Esophagus mucosa (tissue), 1 donor: Measurements from ENCODE around the gene GIPC3. TPM values are rescaled to one million over a fixed set of nuclear protein-coding genes. Genes with fewer than 3 reads are reported as not detected.
"Not testable (repeated sequence)": the region's sequence is repeated elsewhere in the genome, so short reads cannot be mapped to it uniquely, and the experiment has no call there.

Experiments
- ATAC-seq: fragments of 200-7000 bp; cut with Tn5 transposase; one replicate; pipeline ENCODE4 v1.9.1; 2020
- total RNA-seq: library from RNA; stranded (reverse); gene quantifications from one replicate; pipeline ENCODE4 v1.2.4, GENCODE V29; 2023
- donor health status: DM: yes; HTN: yes; CAD: no.

GIPC3 gene
- total RNA-seq, 1 donor from 2014 or later, result 0.28 TPM

DNA sequence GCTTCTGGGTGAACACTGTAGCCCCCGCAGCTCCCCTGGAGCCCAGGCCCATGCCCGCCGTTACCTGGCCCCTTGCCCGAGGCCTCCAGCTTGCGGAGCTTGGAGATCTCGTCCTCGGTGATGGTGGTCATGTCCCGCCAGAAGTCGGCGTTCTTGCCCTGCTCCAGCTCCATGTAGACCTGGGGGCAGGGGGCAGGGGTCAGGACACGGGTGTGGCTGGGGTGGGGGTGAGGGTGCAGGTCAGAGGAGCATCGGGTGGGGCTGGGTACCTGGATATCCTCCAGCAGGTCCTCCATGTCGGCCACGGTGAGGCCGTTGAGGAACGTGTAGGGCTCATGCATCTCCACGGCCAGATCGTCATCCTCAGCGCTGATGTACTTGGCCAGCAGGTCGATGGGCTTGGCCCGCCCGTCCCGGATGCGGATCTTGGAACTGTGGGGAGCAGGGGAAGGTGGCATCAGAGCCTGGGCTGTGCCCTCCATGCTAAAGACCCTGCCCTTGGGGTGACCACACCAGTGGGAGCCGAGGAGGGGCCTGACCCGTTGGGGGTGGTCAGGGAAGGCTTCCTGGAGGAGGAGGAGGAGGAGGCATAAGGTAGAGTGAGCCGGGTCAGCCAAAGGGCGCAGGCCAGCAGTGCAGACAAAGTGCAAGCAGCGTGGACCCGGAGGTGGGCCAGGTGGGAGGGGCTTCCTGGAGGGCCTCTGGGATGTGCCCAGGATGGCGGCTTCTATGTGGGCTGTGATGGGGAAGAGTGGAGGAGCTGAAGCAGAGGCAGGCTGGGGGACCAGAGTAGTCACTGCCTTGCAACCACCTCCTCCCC, 33.7 kb downstream of the GIPC3 start:
- ATAC-seq, result no peak

DNA sequence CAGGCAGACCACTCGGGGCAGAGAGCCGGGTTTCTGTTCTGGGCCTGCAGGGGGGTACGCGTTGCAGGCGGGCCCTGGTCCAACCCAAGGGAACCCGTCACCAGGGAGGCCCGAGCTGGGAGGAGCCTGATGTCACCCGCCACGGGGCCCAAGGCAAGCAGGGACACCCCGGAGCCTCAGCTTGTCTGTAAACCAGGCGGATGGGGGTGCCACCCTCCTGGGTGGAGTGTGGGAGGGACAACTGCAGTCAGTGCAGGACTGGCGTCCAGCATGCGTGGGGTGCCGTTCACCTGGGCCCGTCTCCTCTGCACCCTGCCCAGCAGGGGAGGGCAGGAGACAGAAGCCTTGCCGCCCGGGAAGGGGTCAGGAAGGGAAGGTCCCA, 34.3 kb downstream of the GIPC3 start:
- ATAC-seq, result no peak

DNA sequence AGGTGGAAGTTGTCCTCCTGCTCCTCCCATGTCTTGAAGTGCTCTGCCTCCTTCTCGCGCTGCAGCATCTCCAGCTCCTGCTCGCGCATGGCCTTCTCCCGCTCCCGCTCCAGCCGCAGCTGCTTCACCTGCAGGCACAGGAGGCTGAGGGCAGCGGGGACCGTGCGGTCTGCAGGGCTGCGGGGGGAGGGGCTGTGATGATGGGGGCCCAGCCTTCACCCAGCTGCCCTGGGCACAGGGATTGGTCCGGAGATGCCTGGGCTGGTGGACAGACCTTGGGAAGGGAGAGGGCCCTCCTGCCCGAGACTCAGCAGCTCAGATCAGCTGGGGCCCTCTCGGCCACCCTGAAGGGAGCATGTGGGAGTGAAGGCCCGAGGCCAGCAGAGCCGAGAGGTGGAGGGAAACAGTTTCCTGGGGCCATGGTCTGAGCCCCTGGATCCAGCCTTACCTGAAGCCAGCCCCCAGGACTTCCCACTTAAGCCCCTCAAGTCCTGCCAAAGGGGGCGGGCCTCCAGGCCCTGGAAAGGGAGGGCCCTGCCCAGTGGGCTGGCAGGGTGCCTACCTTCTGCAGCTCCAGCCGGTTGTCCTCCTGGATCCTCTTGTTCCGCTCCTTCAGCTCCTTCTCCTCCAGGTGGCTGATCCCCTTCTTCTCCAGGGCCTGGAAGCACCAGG, 35.0 kb downstream of the GIPC3 start:
- no peak for ATAC-seq

DNA sequence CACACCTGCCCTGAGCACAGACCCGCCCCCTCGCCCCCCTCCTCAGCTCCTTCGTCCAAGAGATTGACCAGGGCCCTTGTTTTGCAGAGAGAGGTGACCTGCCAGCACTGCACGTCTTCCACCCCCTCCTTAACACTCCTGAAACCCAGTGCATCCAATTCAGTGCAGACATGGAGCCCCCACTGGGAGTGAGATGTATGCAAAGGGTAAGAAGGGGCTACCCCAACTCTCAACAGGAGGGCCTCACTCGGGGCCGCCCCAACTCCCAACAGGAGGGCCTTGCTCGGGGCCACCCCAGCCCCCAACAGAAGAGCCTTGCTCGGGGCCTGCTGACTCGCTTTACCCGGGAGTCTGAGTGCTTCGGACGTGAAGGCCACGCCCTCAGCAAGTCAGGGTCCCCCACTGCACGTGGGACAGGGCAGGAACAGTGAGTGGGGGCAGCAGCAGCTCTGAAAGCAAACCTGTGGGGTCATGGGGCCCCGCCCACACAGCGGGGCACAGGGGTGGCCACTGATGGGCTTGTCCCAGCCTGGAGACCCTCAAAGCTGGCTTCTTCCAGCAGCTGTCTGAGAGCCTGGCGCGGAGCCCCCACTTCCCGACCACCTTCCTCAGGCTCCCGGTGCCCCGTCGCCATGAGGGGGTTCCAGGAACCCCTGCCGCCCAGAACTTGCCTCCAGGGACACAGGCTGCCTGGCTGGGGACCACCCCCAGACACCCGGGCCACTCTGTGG, 35.7 kb downstream of the GIPC3 start:
- ATAC-seq, result no peak

DNA sequence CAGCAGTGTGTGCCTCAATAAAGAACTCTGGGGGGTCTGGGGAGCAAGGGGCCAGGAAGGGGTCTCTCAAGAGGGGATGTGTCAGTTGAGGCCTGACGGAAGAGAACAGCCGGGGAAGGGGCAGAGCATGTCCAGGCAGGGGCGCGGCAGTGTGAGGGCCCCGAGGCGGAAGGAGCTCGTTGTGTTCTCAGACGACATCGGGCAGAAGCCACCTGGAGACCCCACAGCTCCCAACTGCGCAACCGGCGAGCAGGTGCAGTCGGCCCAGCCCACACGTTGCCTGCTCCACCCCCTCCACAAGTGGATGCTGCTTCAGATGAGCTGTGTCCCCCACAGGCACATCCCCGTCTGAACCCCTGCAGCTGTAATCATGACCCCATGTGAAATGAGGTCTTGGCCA, 36.4 kb downstream of the GIPC3 start:
- ATAC-seq, result no peak

DNA sequence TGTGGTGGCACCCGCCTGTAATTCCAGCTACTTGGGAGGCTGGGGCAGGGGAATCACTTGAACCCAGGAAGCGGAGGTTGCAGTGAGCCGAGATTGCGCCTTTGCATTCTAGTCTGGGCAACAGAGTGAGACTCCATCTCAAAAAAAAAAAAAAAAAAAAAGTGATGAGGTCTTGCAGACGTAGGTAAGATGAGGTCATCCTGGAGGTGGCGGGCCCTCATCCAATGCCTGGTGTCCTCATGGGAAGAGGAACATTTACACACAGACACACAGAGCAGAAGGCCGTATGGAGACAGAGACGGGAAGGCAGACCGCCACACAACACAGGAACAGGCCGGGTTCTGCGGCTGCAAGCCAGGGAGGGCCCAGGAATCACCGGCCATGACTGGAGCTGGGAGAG, 36.9 kb downstream of the GIPC3 start:
- no peak for ATAC-seq

DNA sequence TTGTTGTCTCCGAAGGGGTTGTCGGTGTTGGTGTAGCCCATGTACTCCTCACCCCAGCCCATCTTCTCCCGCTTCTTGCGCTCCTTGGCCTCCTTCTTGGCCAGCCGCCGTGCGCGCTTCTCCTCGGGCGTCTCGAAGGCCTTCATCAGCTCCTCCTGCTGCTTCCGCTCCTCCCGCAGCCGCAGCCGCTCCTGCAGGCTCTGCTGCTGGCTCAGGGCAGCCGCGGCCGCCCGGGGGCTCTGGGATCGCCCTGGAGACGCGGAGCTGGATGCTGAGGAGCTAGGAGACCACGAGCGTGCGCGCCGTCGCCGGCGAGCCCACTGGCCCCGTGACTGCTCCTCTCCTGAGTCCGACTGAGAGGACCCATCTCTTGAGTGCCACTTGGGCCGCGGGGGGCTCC, 38.4 kb downstream of the GIPC3 start:
- ATAC-seq, result no peak

DNA sequence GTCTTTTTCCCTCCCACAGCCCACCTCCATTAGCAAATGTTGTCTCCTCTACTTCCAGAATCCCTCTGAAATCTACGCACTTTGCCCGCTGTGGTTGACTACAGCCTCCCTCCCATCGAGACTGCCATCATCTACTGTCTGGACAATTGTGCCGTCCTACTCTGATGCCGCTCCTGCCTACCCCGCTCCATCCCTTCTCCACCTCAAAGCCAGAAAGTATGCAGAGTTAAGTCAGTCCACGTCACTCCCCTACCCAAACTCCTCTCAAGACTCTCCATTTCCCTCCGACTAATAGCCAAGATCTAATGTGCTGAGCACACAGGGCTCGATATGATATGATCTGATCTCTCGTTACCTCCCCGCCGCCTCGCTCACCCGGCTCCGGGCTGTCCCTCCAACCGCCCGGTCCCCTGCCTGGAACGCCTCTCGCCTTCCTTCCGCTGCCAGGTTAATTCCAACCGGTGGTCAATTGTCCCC, 40.8 kb downstream of the GIPC3 start:
- peak; percentile 3 for ATAC-seq

DNA sequence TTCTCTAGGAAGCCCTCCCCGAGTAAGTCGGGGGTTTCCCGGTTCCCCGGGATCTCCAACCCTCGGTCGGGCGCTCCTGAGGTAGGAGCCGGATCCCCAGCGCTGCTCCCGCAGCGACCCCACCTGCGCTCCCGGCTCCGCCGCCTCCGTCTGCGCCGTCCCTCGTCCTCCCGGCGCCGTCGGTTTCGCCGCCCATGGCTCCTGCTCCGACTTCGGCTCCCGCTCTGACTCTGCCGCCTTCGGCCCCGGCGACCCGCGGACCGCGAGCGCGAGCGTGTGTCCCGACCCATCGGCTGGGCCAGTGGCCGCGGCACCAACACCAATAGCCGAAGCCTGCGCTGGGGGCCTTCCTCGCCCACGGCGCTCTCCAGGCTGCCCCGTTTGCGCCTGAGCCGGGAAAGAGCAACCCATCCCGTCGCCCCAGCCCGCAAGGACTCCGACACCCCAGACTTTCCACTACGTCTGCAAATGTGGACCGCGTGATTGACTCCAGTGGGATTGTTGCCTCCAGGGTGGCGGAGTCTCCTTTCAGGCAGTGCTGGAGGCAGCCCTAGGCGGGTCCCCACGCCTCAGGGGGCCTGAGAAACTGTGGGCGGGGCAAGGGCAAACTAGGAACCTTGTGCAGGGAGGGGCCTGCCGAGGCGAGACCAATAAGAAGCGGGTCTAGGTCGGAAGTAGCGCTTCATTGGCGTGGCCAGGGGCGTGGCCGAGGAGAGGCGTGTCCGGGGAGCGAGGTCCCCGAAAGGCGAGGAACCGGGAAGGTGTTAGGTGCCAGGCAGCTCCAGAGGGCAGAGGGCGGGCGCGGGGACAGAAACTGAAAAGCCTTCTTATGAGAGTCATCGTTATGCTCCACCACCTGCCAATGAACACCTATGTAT, 41.4 kb downstream of the GIPC3 start, which contains the start of gene CACTIN:
CACTIN (minus strand) TSS at position 318 of the 878 bp plus-strand sequence; CDS start at position 290, 28 bp downstream.
- peak; percentile 98 for ATAC-seq

DNA sequence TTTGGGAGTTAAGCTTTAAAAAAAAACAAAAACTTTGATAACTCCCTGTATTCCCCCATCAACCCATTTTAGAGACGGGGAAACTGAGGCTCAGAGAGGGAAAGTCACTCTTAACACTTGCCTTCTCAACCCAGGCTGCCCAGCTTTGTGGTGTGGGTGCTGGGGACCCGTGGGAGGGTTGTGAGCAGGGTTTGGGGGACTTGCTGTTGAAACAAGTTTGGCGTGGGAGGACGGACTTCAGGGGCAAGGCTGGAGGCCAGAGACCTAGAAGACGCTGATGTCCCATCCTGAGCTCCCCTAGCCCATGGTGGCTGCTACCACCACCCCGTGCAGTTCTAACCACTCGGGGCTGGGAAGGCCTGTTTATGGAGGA, 42.1 kb downstream of the GIPC3 start:
- ATAC-seq, result no peak

DNA sequence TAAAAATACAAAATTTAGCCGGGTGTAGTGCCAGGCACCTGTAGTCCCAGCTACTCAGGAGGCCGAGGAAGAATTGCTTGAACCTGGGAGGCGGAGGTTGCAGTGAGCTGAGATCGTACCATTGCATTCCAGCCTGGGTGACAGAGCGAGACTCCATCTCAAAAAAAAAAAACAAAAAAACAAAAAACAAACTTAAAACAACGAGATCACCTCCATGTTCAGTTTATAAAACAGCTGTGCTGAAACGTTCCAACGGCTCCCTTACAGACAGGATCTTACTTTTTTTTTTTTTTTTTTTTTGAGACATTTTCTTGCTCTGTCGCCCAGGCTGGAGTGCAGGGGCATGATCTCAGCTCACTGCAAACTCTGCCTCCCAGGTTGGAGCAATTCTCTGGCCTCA, 43.5 kb downstream of the GIPC3 start:
- not testable (repeated sequence) for ATAC-seq

DNA sequence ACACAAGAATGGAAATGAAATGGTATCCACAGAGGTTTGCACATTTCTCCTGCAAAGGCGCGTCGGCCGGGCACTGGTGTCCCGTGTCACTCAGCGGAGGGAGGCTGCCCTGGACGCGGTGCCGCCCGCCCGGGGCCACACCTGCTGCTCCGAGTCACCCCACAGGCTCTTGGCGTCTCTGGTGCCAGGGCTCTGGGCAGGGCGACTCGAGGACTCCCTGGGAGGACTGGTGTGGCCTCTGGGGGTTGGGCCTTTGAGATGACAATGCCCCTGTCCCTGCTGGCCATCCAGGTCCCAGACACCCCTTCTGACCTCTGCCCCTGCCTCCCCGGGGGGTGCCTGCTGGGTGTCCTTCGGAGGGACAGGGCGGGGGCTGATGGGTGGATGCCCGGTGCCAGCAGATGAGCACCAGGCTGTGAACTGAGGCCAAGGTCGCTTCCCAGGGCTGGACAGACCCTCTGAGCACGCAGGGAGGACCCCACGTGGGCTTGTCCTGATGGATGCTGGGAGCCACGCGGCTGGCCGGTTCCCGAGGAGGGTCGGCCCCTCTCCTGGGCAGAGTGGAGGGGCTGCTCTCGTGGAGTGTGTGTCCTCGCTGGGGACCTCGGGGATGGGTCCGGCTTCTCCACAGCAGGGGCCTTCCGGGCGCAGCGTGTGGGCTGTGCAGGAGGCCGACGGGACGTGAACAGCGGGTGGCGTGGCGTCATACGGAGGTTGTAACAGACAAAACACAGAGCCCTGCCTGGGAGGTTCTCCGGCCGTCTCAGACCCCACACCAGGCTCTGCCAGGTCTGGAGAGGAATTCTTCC, 46.0 kb downstream of the GIPC3 start:
- ATAC-seq, result no peak

DNA sequence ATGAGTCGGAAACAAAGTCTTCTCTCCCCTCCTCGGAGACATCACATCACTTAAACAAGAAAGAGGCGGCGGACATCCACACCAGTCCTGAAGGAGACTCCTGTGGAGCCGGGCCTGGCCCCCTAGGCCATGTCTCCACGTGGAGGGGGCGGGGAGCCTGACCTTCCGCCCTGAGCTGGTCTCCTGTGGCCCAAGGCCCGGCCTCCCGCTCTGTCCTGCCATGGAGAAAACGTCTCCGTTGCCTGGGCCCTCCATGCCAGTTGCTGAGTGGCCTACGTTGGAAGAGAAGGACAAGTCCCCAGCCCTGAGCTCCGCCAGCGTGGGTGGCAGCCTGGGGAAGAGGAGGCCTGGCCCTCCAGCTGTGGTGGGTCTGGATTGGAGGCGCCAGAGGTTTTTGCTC, 46.8 kb downstream of the GIPC3 start:
- ATAC-seq, result no peak

DNA sequence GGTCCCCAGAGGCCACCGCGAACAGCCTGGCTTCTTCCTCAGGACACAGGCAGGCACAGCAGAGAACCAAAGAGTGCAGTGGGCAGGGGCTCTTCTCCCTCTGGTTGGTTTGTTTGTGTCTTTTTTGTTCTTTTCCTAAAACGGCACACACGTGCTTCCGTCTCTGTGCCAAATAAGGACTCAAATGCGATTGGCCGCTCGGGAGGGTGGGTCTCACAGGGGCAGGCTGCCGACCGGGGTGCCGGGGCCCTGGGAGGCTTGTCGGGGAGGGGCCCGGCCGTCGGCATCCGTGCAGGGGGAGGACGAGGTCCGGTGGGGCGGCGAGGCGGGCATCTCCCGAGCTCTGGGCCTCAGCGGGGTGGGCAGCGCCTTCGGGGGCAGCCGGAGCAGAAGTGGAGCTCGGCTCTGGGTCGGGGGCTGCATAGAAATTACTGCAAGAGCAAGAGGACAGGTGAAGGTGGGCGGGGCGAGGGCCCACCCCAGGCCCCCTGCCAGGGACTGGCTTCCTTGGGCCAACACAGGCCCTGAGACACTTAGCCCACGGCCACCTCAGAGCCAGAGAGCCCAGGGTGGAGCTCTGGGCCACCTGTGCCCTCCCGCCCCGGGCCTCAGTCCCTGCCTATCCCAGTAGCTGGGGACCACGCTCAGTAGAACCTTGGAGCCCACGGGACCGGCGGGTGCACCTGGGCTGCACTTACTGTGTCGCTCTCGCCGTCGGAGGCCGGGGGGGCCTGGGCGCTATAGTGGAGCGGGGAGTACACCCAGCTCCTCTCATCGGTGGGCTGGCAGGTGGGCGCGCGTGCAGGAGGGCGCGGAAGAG, 47.7 kb downstream of the GIPC3 start:
- peak; percentile 5 for ATAC-seq

DNA sequence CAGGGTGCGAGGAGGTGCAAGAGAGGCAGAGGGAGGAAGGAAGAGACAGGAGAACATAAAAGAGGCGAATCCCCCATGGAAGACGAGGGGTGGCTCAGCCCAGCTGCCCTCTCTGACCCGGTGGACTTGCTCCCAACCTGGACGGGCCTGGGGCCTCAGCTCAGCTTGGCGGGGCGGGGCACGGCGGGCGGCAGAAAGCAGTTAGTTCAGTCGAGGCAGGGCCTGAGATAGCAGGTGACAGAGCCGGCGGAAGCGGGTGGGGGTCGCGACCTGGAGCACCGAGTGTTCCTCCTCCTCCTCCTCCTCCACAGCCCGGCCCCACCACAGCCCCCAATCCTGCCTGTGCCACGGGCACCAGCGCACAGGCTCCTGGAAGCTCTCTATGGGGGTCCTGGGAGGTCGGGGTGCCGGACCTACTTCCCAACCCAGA, 48.3 kb downstream of the GIPC3 start:
- ATAC-seq, result no peak

DNA sequence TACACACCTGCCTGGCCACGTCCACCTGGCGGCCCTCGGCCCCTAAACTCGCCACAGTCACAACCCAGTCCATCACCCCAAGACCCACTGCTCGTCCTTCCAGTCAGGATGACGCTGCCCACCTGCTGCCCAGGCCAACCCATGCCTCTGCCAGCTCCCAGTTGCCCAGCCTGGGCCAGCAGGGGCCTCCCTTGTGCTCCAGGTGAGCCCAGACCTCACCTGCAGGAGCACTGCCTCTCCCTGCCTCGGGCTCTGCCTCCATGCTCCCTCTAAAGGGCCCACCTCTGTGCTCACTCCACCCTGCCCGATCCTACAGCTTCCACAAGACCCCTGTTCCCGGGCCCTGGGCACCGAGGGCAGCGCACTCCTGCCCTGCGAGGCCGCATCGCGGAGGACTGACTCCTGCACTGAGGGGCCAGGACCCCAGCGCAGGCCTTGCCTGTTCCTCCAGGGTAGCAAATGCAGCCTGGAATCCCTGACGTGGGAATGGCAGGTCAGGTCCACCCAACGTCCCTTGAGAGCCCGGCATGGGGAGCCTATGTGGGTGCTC, 49.3 kb downstream of the GIPC3 start:
- ATAC-seq, result no peak

DNA sequence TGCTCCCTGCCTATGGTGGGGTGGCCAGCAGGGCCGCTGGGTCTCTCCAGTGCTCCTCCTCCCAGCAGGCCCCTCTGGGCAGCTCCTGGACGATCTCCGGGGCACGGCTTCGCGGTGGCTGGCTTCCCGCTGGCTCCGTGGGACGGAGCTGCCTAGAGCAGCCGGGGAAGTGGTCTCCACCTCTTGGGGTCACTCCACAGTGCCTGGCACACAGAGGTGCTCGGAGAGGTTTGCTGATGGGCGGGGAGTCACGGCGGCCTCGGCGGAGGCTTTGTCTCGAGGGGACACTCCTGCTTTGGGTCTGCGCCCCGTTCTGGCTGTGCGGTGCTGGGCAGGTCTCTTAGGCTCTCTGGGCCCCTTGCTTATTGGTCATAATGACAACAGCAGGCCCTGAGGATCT, 51.2 kb downstream of the GIPC3 start:
- no peak for ATAC-seq

DNA sequence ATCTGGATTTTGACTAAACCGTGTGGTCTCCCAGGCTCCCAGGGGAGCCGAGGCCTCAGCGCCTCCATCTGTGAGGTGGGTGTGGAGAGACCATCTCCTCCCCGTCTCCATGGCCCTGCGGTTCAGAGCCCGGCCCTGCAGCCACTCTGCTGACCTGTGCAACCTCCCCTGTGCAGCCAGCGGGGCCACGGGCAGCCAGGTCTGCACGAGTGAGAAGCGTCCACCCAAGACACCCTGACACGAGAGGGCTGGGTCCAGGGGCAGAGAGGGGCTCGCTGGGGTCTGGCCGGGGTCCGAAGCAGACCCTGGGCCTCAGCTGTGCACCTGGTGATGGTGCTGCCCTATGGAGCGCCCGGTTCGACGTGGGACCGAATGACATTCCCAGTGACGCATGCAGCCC, 51.7 kb downstream of the GIPC3 start:
- no peak for ATAC-seq

DNA sequence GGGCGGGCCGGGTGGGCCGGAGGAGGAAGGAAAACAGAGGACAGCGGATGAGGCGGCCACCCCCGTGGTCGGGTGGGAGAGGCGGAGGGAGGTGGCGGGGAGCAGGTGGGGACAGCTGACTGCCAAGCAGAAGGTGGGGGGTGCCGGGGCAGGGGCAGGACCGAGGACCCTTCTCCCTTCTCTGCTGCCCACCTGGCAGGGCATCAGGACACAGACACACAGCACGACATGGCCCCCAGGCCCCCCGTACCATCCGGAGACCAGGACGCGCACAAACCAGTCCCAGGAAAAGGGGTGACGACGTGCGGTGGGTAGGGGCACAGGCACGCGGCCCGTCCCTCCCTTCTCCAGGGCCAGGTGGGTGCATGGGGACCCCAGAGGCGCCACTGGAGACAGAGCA, 52.3 kb downstream of the GIPC3 start:
- no peak for ATAC-seq
